IMR-90 (cell line): ENCODE measurements around the gene NELFE. TPM values are rescaled to one million over a fixed set of nuclear protein-coding genes. Genes with fewer than 3 reads are reported as not detected.

Experiments
- ATAC-seq: fragments of 200-7000 bp; cut with Tn5 transposase; 2 replicates; pipeline ENCODE4 v1.9.1; 2020; ENCODE audit warnings: low read depth, mild to moderate bottlenecking, moderate library complexity
- BruUV-seq: library from RNA; stranded (reverse); fragments of 400-500 nt; replicated peaks from 2 replicates; lab custom pipeline; 2021; lab: Mats Ljungman, UMichigan
- CTCF ChIA-PET: fragments of 300-600 bp; formaldehyde crosslinking; extraction: SDS; loops from one replicate; lab custom pipeline; 2021; ENCODE audit warnings: antibody characterized with exemption; lab: Yijun Ruan, JAX
- POLR2A ChIA-PET: fragments of 300-600 bp; sonication (Branson Sonifier 250); formaldehyde crosslinking; loops from one replicate; lab custom pipeline; 2022; ENCODE audit warnings: antibody characterized with exemption; ENCODE audit not compliant: unreplicated experiment; lab: Charles Lee
- DNase-seq: peaks from one replicate; pipeline ENCODE4 v3.0.0; 2013
- H2AFZ ChIP-seq: replicated peaks from 2 replicates; pipeline ENCODE3; 2013; ENCODE audit warnings: low read length, mild to moderate bottlenecking; ENCODE audit not compliant: poor library complexity
- H2AK5ac ChIP-seq: 2 replicates; pipeline ENCODE4 v1.6.1; 2013; ENCODE audit warnings: low read depth, low read length, inconsistent platforms
- H2AK9ac ChIP-seq: replicated peaks from 2 replicates; pipeline ENCODE3; 2013; ENCODE audit warnings: mild to moderate bottlenecking, low read depth, low read length, moderate library complexity; ENCODE audit not compliant: poor library complexity
- H2BK120ac ChIP-seq: 2 replicates; pipeline ENCODE4 v1.6.1; 2013; ENCODE audit warnings: low read depth, low read length, inconsistent platforms
- H2BK15ac ChIP-seq: 3 replicates; pipeline ENCODE4 v1.6.1; 2013; ENCODE audit warnings: low read depth, low read length, inconsistent platforms
- H2BK20ac ChIP-seq: 2 replicates; pipeline ENCODE4 v1.6.1; 2013; ENCODE audit warnings: low read depth, mild to moderate bottlenecking, inconsistent platforms, low read length, moderate library complexity
- H2BK5ac ChIP-seq: 2 replicates; pipeline ENCODE4 v1.6.1; 2013; ENCODE audit warnings: mild to moderate bottlenecking, low read depth, low read length, inconsistent platforms; ENCODE audit not compliant: poor library complexity, severe bottlenecking
- H3K14ac ChIP-seq: replicated peaks from 2 replicates; pipeline ENCODE4 v1.6.1; 2013; ENCODE audit warnings: low read depth, low read length, inconsistent platforms
- H3K18ac ChIP-seq: 2 replicates; pipeline ENCODE4 v1.6.1; 2013; ENCODE audit warnings: low read depth, low read length, control low read depth
- H3K23ac ChIP-seq: 2 replicates; pipeline ENCODE4 v1.6.1; 2013; ENCODE audit warnings: low read depth, low read length, inconsistent platforms
- H3K27ac ChIP-seq: 2 replicates; pipeline ENCODE4 v1.5.1; 2013; ENCODE audit warnings: mild to moderate bottlenecking, control low read depth, low read length; ENCODE audit not compliant: insufficient read depth
- H3K27me3 ChIP-seq: 2 replicates; pipeline ENCODE4 v1.6.1; 2013; ENCODE audit warnings: low read length; ENCODE audit not compliant: control insufficient read depth, insufficient read depth
- H3K36me3 ChIP-seq: 2 replicates; pipeline ENCODE4 v1.6.1; 2013; ENCODE audit warnings: low read length, mixed read lengths; ENCODE audit not compliant: control insufficient read depth, insufficient read depth
- H3K4ac ChIP-seq: 2 replicates; pipeline ENCODE4 v1.6.1; 2013; ENCODE audit warnings: low read depth, low read length, inconsistent platforms
- H3K4me1 ChIP-seq: 2 replicates; pipeline ENCODE4 v1.6.1; 2013; ENCODE audit warnings: low read length, mixed read lengths; ENCODE audit not compliant: control insufficient read depth, insufficient read depth
- H3K4me2 ChIP-seq: 2 replicates; pipeline ENCODE4 v1.6.1; 2013; ENCODE audit warnings: low read depth, mild to moderate bottlenecking, control low read depth, low read length, moderate library complexity
- H3K4me3 ChIP-seq: 2 replicates; pipeline ENCODE4 v1.5.1; 2013; ENCODE audit warnings: low read depth, mild to moderate bottlenecking, control low read depth, low read length, moderate library complexity; ENCODE audit not compliant: insufficient read depth
- H3K56ac ChIP-seq: 2 replicates; pipeline ENCODE4 v1.6.1; 2013; ENCODE audit warnings: low read length, inconsistent platforms; ENCODE audit not compliant: insufficient read depth; ENCODE audit errors: extremely low read depth
- H3K79me1 ChIP-seq, 2 experiments: 2 replicates each; pipeline ENCODE4 v1.6.1; 2013; ENCODE audit warnings: low read length in 2 of 2, inconsistent platforms in 1 of 2, low read depth in 1 of 2
- H3K9ac ChIP-seq: 2 replicates; pipeline ENCODE4 v1.6.1; 2013; ENCODE audit warnings: low read depth, low read length, control low read depth
- H3K9me1 ChIP-seq: 2 replicates; pipeline ENCODE4 v1.6.1; 2013; ENCODE audit warnings: low read length, inconsistent platforms; ENCODE audit not compliant: insufficient read depth
- H3K9me3 ChIP-seq: 2 replicates; pipeline ENCODE4 v1.6.1; 2013; ENCODE audit warnings: low read length; ENCODE audit not compliant: control insufficient read depth, insufficient read depth
- H4K20me1 ChIP-seq: 2 replicates; pipeline ENCODE4 v1.6.1; 2013; ENCODE audit warnings: low read length, inconsistent platforms; ENCODE audit not compliant: insufficient read depth
- H4K5ac ChIP-seq: 2 replicates; pipeline ENCODE4 v1.6.1; 2013; ENCODE audit warnings: mild to moderate bottlenecking, low read depth, low read length, control low read depth
- H4K8ac ChIP-seq, 2 experiments: 2 replicates each; pipeline ENCODE4 v1.6.1; 2013; ENCODE audit warnings: low read depth in 2 of 2, low read length in 2 of 2, control low read depth in 1 of 2, inconsistent platforms in 1 of 2
- H4K91ac ChIP-seq: 2 replicates; pipeline ENCODE4 v1.6.1; 2013; ENCODE audit warnings: low read depth, low read length, inconsistent platforms; ENCODE audit not compliant: insufficient read depth
- FOS ChIP-seq: fragments of 150-350 bp; IDR thresholded peaks from 2 replicates; pipeline ENCODE4 v1.6.1; 2016; ENCODE audit warnings: low read depth, low read length
- MAZ ChIP-seq: IDR thresholded peaks from 2 replicates; pipeline ENCODE4 v1.6.1; 2012; ENCODE audit warnings: low read depth, mild to moderate bottlenecking, low read length, improper control_type of control experiment, moderate library complexity, borderline replicate concordance
- NFE2L2 ChIP-seq: fragments of 150-350 bp; IDR thresholded peaks from 2 replicates; pipeline ENCODE4 v1.6.1; 2016; ENCODE audit warnings: low read depth, mild to moderate bottlenecking, low read length
- SMC3 ChIP-seq: fragments of 150-350 bp; IDR thresholded peaks from 2 replicates; pipeline ENCODE4 v1.6.1; 2016; ENCODE audit warnings: low read depth, mild to moderate bottlenecking, antibody characterized with exemption, low read length, moderate library complexity
- WGBS, 2 experiments: methylation state at CpG; one replicate each; pipeline versions ENCODE4 v1.1.5 to v1.1.7; 2013; ENCODE audit warnings: missing lambda C conversion rate in 2 of 2; ENCODE audit not compliant: insufficient read length in 1 of 2; ENCODE audit errors: extremely low coverage in 2 of 2; 5-methylcytosine and 5-hydroxymethylcytosine counted together
- dilution Hi-C: fragments of 300-500 bp; cut with HindIII; formaldehyde crosslinking; loops from one replicate; pipeline ENCODE4 v1.14.3; 2018; ENCODE audit warnings: low sequenced_read_pairs; ENCODE audit not compliant: unreplicated experiment
- in situ Hi-C: fragments of 300-500 bp; cut with MboI; formaldehyde crosslinking; loops from 3 replicates; pipeline ENCODE4 v1.14.3; 2019; ENCODE audit warnings: low sequenced_read_pairs, inconsistent platforms, mixed read lengths
- intact Hi-C: fragments of 100-400 bp; cut with micrococcal nuclease; formaldehyde crosslinking; loops from 2 replicates; pipeline ENCODE4 v1.10.0; 2022
- polyA plus RNA-seq, 3 experiments: library from polyadenylated mRNA; depleted of rRNA; stranded (reverse); fragments of >200 nt; gene quantifications; 2 replicates each; pipeline ENCODE4 v1.2.3, GENCODE V29; 2012; ENCODE audit warnings: low replicate concordance in 1 of 3
- total RNA-seq: library from RNA; depleted of rRNA; stranded (reverse); fragments of >200 nt; gene quantifications from 2 replicates; pipeline ENCODE4 v1.2.3, GENCODE V29; 2012

The NELFE gene
- total and polyA plus RNA-seq, 2 of the 4 experiments (the other 2 are of a cell fraction) = 63.6 to 76.0 TPM

DNA sequence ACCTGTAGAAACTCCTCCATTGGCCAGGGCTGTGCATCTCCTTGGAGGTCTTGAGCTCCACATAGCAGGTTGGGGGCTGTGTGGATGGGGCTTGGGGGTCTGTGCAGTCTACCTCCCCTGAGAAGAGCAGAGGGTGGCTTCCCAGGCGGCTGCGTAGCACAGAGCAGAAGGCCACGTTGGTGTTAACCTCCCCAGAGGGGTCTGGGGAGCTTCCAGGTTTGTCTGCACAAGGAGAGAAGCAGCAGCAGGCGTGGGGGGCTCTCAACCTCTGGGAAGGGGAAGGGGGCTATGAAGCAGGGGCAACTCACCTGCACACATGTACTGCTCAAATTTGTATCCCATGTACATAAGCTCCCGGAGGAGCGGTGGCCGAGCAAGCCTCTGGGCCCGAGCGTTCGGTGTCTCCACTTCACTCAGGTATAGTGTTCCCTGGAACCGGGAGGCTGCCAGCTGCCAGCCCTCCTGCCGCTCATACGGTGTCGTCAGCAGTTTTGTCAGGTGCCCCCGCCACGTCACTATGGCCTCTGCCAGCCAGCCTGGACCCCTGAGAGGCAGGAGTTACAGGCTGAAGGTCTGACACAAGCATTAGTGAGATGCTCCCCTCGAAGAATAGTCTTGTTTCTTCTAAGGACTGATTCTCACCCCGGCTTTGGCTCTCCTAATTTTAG lies 12.0 kb upstream of the NELFE start (continued):
- no peak for TF ChIP-seq SMC3

- DNase-seq (peak; percentile 55), ATAC-seq (no peak)
- no peak overlapping the region for H3K4ac ChIP-seq
- no peak overlapping the region for H4K5ac ChIP-seq
- peak overlapping the region; percentile 4; the same call in 1 of the 2 replicates for H3K4me2 ChIP-seq
- BruUV-seq = no TSS peak
- dilution Hi-C loops = no loop called here
- ChIA-PET CTCF (no interaction called here), POLR2A (no interaction called here)
- no peaks in the 10 kb centered on the region for H3K27me3 ChIP-seq
- H3K18ac ChIP-seq = no peak overlapping the region
- H2AK9ac ChIP-seq = peak overlapping the region; percentile 71
- no peak overlapping the region for H4K8ac ChIP-seq
- peaks cover 11% of the 10 kb centered on the region for H3K4me1 ChIP-seq
- no peak overlapping the region for H3K23ac ChIP-seq
- no peak overlapping the region for H3K56ac ChIP-seq
- H3K27ac ChIP-seq = no peak overlapping the region
- in situ Hi-C loops = loop anchor here (10.0 kb wide), 2 partner anchors 145 to 205 kb away; partner anchors contain the start of genes AGPAT1 and RNF5
- peaks cover 6% of the 10 kb centered on the region; the same call in 1 of the 2 replicates for H3K9me1 ChIP-seq
- no peak overlapping the region for H3K4me3 ChIP-seq
- TF ChIP-seq FOS = no peak
- TF ChIP-seq NFE2L2 = peak; percentile 55
- no peak for TF ChIP-seq MAZ
- H4K91ac ChIP-seq = no peak overlapping the region
- no peak overlapping the region for H2BK15ac ChIP-seq
- WGBS, 2 experiments = 78% methylated on average over 6 of the region's 17 CpGs; no CpG with 5 or more reads in 1 of the 2 experiments
- 0 out of 2 replicates have a peak overlapping the region, but pooled peaks have one; percentile 35 for H2AK5ac ChIP-seq
- H2AFZ ChIP-seq = no peak overlapping the region
- peaks cover 48% of the 10 kb centered on the region for H3K36me3 ChIP-seq
- no peak overlapping the region for H3K14ac ChIP-seq
- no peak overlapping the region for H3K9ac ChIP-seq
- intact Hi-C loops = no loop called here
- H2BK20ac ChIP-seq = no peak overlapping the region
- no peak overlapping the region for H2BK5ac ChIP-seq
- H3K9me3 ChIP-seq = no peaks in the 10 kb centered on the region
- no peaks in the 10 kb centered on the region for H4K20me1 ChIP-seq
- no peak overlapping the region for H2BK120ac ChIP-seq
- peaks cover 19 to 52% of the 10 kb centered on the region in 2 experiments for H3K79me1 ChIP-seq
These were observed 11.2 kb upstream of the NELFE start for GRCh38 chr6:31969712-31970603.
